ENCODE results near the gene SKIDA1.

Gene SKIDA1

DNA sequence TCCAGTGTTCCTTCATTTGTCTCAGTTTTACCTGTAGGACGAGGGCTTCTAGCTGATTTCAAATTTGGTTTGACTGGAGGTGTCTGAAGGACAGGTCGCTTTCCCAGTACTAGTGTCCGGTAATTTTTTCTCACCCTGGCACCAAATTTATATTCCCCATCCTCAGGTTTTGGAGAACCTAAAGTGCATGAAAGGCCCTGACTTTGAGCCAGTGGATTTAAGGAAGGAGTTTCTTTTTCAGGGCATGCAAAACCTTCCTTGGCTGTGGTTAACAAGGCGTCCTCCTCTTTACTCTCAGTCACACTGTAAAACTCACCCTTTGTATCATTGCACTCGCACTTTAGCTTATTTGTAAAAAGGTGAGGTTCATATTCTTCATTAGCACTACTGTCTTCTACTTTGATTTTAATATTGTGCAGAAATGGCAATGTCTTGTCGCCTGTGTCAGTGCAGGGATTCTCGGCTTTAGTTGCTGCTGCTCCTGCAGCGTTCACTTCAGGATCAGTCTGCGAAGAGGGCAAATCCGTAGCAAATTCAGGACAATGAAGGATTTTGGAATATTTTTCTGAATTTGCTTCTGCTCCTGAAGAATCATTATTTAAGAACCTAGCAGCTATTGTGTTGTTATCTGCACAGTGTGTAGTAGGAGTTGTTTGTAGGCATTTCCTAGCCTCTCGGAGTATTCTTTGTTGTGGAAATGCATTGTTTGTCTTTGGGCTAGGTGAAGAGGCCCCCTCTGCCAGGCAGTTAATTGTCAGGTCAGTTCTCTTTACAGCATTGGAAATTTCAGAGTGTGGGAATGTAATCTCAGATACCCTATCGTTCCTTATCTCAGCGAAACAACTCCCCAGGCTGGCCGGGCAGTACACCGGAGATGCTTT lies 9.9 kb downstream of the SKIDA1 start:
- H3K4me3 ChIP-seq (ENCODE audit: low read length), result no peak overlapping the region
- H3K27me3 ChIP-seq (ENCODE audit: control insufficient read depth, low read length), result peaks cover 83% of the 10 kb centered on the region
- H3K36me3 ChIP-seq (ENCODE audit: control insufficient read depth, low read length), result no peaks in the 10 kb centered on the region
- no peak overlapping the region for H3K27ac ChIP-seq (ENCODE audit: low read depth, low read length)
- TF ChIP-seq EZH2phosphoT487 (IDR thresholded peaks at IDR 0.05; ENCODE audit: borderline replicate concordance, low read length), result 0 out of 2 replicates have a peak, but pooled peaks have one; percentile 3
- TF ChIP-seq, protein P1, sequence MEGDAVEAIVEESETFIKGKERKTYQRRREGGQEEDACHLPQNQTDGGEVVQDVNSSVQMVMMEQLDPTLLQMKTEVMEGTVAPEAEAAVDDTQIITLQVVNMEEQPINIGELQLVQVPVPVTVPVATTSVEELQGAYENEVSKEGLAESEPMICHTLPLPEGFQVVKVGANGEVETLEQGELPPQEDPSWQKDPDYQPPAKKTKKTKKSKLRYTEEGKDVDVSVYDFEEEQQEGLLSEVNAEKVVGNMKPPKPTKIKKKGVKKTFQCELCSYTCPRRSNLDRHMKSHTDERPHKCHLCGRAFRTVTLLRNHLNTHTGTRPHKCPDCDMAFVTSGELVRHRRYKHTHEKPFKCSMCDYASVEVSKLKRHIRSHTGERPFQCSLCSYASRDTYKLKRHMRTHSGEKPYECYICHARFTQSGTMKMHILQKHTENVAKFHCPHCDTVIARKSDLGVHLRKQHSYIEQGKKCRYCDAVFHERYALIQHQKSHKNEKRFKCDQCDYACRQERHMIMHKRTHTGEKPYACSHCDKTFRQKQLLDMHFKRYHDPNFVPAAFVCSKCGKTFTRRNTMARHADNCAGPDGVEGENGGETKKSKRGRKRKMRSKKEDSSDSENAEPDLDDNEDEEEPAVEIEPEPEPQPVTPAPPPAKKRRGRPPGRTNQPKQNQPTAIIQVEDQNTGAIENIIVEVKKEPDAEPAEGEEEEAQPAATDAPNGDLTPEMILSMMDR (IDR thresholded peaks at IDR 0.05; ENCODE audit: low read depth, low read length, poor library complexity, severe bottlenecking), result no peak
- no peaks in the 10 kb centered on the region for H3K9me3 ChIP-seq (ENCODE audit: control insufficient read depth, insufficient read depth, low read length)
- H3K9me2 ChIP-seq (replicated peaks; ENCODE audit: control insufficient read depth, low read length), result no peaks in the 10 kb centered on the region
- no peaks in the 10 kb centered on the region for H3K79me2 ChIP-seq (ENCODE audit: control insufficient read depth, low read length)
- H3K4me1 ChIP-seq (ENCODE audit: control insufficient read depth, low read length), result peaks cover 34% of the 10 kb centered on the region
- peak overlapping the region; percentile 63; the same call in 1 of the 2 replicates for H3K4me2 ChIP-seq (ENCODE audit: low read length)
- H4K20me1 ChIP-seq (ENCODE audit: control insufficient read depth, insufficient read depth, low read depth, low read length), result peaks cover 2% of the 10 kb centered on the region; the same call in 1 of the 2 replicates
- no peaks in the 10 kb centered on the region for H3F3A ChIP-seq (ENCODE audit: control insufficient read depth, insufficient read depth)

DNA sequence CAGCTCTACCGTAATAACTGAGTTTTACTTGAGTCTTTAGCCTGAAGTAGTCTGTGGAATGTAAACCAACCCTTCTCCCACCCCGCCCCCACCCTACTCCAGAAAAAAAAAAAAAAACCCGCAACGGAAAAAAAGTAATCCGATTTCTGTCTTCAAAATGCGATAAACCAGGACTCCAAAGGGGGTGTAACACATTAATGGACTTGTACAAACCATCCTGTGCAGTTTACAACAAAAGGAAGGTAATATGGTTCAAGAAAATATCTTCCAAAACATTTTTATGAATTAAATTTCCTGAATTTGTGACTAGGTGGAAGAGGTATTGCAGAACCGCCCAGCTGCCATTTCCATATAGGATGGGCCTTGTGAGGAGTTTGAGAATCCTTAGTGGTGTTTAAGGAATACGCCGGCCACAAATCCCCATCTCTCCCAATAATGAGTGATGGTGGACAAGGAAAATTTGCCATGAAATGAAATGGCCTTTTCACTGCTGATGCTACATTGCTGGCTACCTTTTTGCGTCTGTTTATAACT lies 10.6 kb downstream of the SKIDA1 start:
- H3K36me3 ChIP-seq (ENCODE audit: control insufficient read depth, low read length), result no peaks in the 10 kb centered on the region
- peaks cover 80% of the 10 kb centered on the region for H3K27me3 ChIP-seq (ENCODE audit: control insufficient read depth, low read length)
- no peak overlapping the region for H3K27ac ChIP-seq (ENCODE audit: low read depth, low read length)
- H3K4me3 ChIP-seq (ENCODE audit: low read length), result no peak overlapping the region
- no peaks in the 10 kb centered on the region for H3K79me2 ChIP-seq (ENCODE audit: control insufficient read depth, low read length)
- H3F3A ChIP-seq (ENCODE audit: control insufficient read depth, insufficient read depth), result no peaks in the 10 kb centered on the region
- peaks cover 31% of the 10 kb centered on the region for H3K4me1 ChIP-seq (ENCODE audit: control insufficient read depth, low read length)
- no peaks in the 10 kb centered on the region for H3K9me3 ChIP-seq (ENCODE audit: control insufficient read depth, insufficient read depth, low read length)
- H4K20me1 ChIP-seq (ENCODE audit: control insufficient read depth, insufficient read depth, low read depth, low read length), result peaks cover 2% of the 10 kb centered on the region; the same call in 1 of the 2 replicates
- H3K9me2 ChIP-seq (replicated peaks; ENCODE audit: control insufficient read depth, low read length), result no peaks in the 10 kb centered on the region
- no peak overlapping the region for H3K4me2 ChIP-seq (ENCODE audit: low read length)
- TF ChIP-seq EZH2phosphoT487 (IDR thresholded peaks at IDR 0.05; ENCODE audit: borderline replicate concordance, low read length), result no peak
- TF ChIP-seq, protein P1 (IDR thresholded peaks at IDR 0.05; ENCODE audit: low read depth, low read length, poor library complexity, severe bottlenecking), result no peak

DNA sequence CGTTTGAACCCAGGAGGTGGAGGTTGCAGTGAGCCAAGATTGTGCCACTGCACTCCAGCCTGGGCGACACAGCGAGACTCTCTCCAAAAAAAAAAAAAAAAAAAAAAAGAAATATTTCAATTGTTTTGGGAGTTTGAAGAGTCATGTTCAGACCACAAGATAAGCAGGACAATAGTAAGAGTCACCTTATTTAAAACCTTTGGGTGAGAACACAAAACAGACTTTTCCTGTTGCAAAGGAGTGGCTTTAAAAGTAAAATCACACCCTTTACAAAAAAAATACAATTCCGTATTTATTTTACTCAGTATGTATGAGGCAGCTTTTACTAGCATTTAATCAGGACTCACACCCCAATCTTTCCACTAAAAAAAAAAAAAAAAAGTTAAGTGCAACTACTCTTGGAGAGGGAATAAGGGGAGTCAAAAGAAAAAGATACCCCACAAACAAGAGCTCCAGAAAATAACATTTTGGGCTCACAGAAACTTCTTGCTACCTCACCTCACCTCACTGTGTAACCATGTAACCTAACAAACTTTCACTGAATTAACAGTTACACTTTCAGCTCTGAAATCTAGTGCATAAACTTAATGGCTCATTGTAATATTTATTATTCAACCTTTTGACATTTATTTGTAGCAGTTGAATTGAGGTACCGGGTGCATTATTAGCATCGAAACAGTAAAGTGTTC lies 11.2 kb downstream of the SKIDA1 start:
- no peaks in the 10 kb centered on the region for H3K9me2 ChIP-seq (replicated peaks; ENCODE audit: control insufficient read depth, low read length)
- H3F3A ChIP-seq (ENCODE audit: control insufficient read depth, insufficient read depth), result no peaks in the 10 kb centered on the region
- peaks cover 25% of the 10 kb centered on the region for H3K4me1 ChIP-seq (ENCODE audit: control insufficient read depth, low read length)
- TF ChIP-seq EZH2phosphoT487 (IDR thresholded peaks at IDR 0.05; ENCODE audit: borderline replicate concordance, low read length), result no peak
- TF ChIP-seq, protein P1 (IDR thresholded peaks at IDR 0.05; ENCODE audit: low read depth, low read length, poor library complexity, severe bottlenecking), result no peak
- no peak overlapping the region for H3K4me3 ChIP-seq (ENCODE audit: low read length)
- no peak overlapping the region for H3K27ac ChIP-seq (ENCODE audit: low read depth, low read length)
- no peak overlapping the region for H3K4me2 ChIP-seq (ENCODE audit: low read length)
- H3K27me3 ChIP-seq (ENCODE audit: control insufficient read depth, low read length), result peaks cover 74% of the 10 kb centered on the region
- H3K9me3 ChIP-seq (ENCODE audit: control insufficient read depth, insufficient read depth, low read length), result no peaks in the 10 kb centered on the region
- H3K79me2 ChIP-seq (ENCODE audit: control insufficient read depth, low read length), result no peaks in the 10 kb centered on the region
- peaks cover 2% of the 10 kb centered on the region; the same call in 1 of the 2 replicates for H4K20me1 ChIP-seq (ENCODE audit: control insufficient read depth, insufficient read depth, low read depth, low read length)
- no peaks in the 10 kb centered on the region for H3K36me3 ChIP-seq (ENCODE audit: control insufficient read depth, low read length)
